ENCODE results near the gene ATAD2B.
"Not testable (repeated sequence)": the region's sequence is repeated elsewhere in the genome, so short reads cannot be mapped to it uniquely, and the experiment has no call there.

ATAD2B gene

DNA sequence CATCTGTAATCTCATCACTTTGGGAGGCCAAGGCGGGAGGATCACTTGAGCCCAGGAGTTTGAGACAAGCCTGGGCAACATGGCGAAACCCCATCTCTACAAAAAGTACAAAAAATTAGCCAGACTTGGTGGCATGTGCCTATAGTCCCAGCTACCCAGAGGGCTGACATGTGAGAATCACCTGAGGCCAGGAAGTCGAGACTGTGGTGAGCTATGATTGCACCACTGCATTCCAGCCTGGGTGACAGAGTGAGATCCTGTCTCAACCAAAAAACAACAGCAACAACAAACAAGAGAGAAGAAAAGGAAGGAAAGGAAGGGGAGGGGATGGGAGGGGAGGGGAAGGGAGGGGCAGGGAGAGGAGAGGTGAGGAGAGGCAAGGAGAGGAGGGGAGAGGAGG, 203.9 kb downstream of the ATAD2B start:
- not testable (repeated sequence) for DNase-seq

DNA sequence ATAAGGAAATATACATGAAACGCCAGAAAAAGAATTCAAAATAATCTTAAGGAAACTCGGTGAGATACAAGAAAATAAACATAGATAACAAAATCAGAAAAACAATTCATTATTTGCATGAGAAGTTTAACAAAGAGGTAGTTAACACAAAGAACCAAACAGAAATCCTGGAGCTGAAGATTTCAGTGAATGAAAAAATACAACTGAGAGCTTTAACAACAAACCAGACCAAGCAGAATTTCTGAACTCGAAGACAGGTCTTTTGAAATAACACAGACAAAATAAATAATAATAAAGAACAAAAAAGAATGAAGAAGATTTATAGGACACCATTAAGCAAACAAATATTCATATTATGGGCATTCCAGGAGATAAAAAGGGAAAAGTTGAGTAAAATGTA, 204.7 kb downstream of the ATAD2B start:
- DNase-seq, result no peak

- no peak for DNase-seq
Observed at GRCh38 chr2:23721454-23721826, 205.5 kb downstream of the ATAD2B start.

- no peak for DNase-seq
Observed at GRCh38 chr2:23720705-23721453, 206.0 kb downstream of the ATAD2B start.

GRCh38 chr2:23719716-23720115, 207.2 kb downstream of the ATAD2B start:
- peak; percentile 23 for DNase-seq

DNA sequence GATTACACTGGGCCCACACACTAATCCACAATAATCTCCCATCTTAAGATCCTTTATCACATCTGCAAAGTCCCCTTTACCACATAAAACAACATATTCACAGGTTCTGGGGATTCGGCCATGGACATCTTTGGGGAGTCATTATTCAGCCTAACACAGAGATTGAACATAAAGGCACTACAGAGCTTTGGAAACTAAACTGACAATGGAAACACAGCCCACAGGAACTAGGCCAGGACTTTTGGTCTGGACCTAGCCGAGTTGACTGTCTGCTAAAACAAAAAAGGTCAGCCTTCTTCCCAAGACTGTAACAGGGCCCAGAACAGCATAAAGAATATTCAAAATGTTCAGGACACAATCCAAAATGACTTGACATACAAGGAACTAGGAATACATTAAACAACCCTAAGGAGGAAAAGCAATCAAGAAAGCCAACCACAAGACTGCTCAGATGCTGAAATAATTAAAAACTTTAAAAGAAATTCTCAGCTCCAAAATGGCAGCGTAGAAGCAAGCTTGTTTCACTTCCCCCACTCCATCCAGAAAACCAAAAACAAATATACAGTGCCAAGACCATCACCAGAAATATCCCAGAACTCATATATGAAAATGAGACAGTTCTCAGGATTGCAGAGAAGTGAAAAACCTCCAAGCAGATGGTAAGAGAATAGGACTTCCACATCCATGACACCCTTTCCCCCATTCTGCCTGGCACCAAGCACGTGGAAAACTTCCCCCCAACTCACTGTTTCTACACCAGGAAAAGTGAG, 207.8 kb downstream of the ATAD2B start:
- DNase-seq, result no peak

DNA sequence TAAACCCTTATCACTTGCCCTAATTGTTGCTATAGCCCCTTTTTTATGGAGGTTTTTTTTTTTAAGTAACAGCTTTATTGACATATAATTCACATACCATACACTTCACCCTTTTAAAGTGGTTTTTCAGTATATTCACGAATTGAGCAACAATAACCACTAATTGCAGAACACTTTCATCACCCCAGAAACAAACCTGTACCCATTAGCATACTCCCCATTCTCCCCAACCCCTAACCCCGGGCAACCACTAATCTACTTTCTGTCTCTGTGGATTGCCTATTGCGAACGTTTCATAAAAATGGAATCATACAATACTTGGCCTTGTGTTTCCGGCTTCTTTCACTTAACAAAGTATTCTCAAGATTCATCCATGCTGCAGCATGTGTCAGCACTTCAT, 213.6 kb downstream of the ATAD2B start:
- no peak for DNase-seq

GRCh38 chr2:23712756-23713151, 214.2 kb downstream of the ATAD2B start:
- no peak for DNase-seq

DNA sequence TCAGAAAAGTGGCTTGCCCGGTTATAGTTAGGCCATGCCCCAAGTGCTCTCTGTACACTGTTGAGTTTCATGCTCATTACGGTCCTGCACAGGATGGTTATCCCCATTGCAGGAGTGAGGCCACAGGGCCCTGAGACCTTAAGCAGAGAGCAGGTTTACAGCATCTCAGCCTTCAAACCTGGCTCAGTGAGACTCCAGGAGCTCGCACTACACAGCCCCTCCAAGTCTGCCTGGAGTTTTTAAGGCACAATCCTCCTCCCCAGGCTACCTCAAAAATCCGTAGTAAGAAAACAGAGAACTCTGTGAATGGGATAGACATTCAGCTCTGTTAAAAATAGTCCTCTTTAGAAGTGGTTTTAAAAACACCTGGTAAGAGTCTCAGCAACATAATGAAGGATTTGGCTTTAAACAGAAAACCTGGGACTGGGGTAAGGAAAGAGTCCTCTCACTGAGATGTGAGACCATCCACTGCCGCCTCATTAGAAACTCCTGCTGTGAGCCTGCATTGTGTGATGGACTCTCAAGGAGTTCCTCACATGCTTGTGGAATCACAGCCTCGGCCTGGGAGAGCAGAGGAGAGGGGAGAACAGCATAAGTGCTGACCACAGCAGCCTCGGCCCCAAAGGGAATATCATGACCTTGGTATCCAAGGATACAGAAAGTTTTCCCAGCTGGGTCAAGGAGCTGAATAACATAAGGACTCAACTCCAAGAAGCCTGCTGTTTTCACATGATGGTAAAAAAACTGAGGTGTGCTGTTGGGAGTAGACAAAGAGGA, 214.8 kb downstream of the ATAD2B start:
- no peak for DNase-seq

DNA sequence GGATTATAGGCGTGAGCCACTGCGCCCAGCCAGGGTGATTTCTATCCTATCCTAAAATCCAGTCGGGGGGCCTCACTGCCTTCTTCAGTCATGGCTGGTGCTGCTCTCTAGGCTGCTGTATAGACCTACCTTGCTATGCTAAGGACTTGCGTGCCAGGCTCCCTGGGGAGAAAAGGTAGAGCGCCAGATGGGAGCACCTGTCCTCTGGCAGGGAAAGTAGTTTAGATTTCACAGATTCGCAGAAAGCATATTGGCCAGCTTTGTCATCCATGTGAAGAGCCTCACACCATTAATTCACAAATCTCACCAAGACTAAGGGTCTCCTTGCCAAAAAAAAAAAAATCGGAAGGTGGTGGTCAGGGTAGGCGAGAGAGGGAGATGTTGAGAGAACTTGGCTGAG, 217.6 kb downstream of the ATAD2B start:
- DNase-seq, result peak; percentile 96

- DNase-seq, result no peak
Observed at GRCh38 chr2:23708771-23709170, 218.2 kb downstream of the ATAD2B start.

- DNase-seq, result no peak
Observed at GRCh38 chr2:23707096-23707495, 219.8 kb downstream of the ATAD2B start.

DNA sequence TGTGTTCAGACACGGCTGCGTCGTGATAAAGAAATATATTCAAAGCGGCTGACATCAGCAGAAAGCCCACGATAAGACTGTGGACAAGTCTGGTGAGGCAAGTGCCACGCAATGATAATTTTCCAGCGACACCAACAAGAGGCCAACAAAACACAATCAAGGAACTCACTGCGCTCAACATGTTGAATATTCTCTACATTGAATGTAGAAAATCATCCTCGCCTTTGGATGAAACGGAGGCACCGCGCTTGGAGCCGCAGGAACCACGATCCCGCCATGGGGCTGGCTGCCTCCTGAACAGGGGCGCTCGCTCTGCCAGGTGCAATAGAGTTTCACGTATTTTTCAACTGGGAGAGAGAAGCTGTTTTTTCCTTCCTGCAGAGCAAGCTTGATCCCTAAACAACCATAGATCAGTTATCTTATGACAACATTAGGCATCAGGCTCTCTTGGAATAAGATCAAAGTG, 220.3 kb downstream of the ATAD2B start:
- no peak for DNase-seq

DNA sequence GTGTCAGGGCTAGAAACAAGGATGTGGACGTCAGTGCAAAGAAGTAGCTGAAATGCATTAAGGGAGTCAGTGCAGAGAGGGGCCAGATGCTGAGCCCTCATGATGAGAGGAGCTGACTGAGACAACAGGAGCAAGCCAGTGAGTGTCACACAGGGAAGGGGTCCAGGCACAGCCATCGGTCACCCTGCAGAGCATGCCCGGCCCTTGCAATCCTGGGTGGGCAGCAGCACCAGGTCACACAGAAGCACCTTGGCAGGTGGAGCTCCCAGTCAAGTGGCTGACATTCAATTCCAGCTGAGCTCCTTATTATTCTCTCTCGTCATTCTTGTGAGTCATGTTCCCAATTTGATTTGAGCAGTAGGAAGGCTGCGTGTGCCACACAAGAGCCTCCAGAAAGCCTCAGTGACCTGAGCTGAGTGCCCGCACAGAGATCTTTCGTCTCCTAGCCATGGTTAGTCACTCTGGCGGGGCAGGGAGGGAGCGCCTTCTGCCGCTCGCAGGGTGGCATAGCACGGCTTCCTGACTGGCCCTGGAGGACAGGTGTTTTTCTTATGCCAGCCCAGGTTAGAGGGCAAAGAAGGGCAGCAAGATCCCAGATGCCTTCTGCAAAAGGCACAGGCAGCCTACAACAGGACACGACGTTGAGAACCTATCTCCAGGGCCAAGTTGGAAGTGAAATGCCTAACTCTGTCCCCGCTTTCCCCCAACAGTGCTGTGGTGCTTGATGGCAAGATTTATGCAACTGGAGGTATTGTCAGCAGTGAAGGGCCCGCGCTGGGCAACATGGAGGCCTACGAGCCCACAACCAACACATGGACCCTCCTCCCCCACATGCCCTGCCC, 220.9 kb downstream of the ATAD2B start:
- no peak for DNase-seq

- DNase-seq, result no peak
Observed at GRCh38 chr2:23703583-23704385, 223.1 kb downstream of the ATAD2B start.

DNA sequence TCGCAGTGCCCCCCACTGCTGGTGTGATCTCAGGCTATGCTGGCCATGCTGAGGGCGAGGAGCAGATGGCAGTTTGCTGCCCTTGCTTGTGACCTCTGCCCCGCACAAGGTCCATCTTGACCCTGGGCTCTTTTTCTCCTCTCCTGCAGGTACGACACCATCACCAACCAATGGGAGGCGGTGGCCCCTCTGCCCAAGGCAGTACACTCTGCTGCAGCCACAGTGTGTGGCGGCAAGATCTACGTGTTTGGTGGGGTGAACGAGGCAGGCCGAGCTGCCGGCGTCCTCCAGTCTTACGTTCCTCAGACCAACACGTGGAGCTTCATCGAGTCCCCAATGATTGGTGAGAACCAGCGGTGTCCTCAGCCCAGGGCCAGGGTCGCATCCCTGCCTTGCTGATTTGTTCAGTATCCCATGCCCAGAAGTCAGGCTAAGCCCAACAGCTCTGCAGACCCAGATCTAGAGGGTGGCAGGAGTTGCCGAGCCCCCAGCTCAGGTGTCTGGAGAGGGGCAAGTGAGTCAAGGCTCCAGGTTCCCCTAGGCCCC, 223.8 kb downstream of the ATAD2B start:
- DNase-seq, result no peak

DNA sequence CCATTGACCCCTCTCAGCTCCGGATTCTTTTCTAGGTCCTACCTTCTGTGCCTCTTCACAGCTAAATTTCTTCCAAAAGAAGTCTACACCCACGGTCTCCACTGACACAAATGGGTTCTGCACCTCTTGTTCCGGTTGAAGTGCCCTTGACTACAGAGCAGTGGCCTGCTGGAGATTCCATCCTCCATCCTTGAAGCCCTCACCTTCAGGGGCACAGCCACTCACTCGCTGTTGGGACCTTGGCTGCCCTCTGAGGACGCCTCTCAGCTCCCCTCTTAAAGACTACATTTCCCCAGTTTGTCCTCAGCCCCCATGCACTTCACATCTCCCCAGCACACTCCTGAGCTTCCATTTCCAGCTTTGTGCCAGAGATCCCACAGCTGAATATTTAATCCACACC, 226.3 kb downstream of the ATAD2B start:
- DNase-seq, result no peak

- DNase-seq, result no peak
Observed at GRCh38 chr2:23699580-23699925, 227.4 kb downstream of the ATAD2B start.

- peak; percentile 69 for DNase-seq
Observed at GRCh38 chr2:23698721-23699579, 228.0 kb downstream of the ATAD2B start.
